Trophoblast cell (in vitro differentiated cells and primary cell): ENCODE measurements around the gene SERPINC1.
A peak's percentile ranks its signal among the peaks of the same experiment; 100 is the strongest.

ENCODE experiments used
- DNase-seq, 2 donors: peaks; one replicate each; pipeline ENCODE4 v3.0.0-alpha.2; 2016
- H2AFZ ChIP-seq: 2 replicates; pipeline ENCODE4 v1.6.1; 2013; ENCODE audit warnings: low read length, moderate library complexity, mild to moderate bottlenecking; ENCODE audit not compliant: insufficient read depth, poor library complexity
- H2AK5ac ChIP-seq: 2 replicates; pipeline ENCODE4 v1.6.1; 2013; ENCODE audit warnings: mild to moderate bottlenecking, low read length
- H2BK120ac ChIP-seq: 2 replicates; pipeline ENCODE4 v1.6.1; 2013; ENCODE audit warnings: low read length, mild to moderate bottlenecking, moderate library complexity; ENCODE audit not compliant: insufficient read depth, poor library complexity
- H2BK12ac ChIP-seq: 2 replicates; pipeline ENCODE4 v1.6.1; 2013; ENCODE audit warnings: mild to moderate bottlenecking, low read length, moderate library complexity
- H2BK5ac ChIP-seq: 2 replicates; pipeline ENCODE4 v1.6.1; 2013; ENCODE audit warnings: low read length, low read depth, moderate library complexity, mild to moderate bottlenecking; ENCODE audit not compliant: poor library complexity
- H3K14ac ChIP-seq: 2 replicates; pipeline ENCODE4 v1.6.1; 2013; ENCODE audit warnings: mild to moderate bottlenecking, low read length
- H3K18ac ChIP-seq: 2 replicates; pipeline ENCODE4 v1.6.1; 2013; ENCODE audit warnings: mild to moderate bottlenecking, low read length
- H3K23ac ChIP-seq: 2 replicates; pipeline ENCODE4 v1.6.1; 2013; ENCODE audit warnings: low read length
- H3K27ac ChIP-seq: 2 replicates; pipeline ENCODE4 v1.5.1; 2013; ENCODE audit warnings: low read depth, mild to moderate bottlenecking, inconsistent platforms, low read length, moderate library complexity
- H3K27me3 ChIP-seq: 2 replicates; pipeline ENCODE4 v1.6.1; 2013; ENCODE audit warnings: inconsistent platforms, mild to moderate bottlenecking, low read length, moderate library complexity; ENCODE audit not compliant: insufficient read depth
- H3K36me3 ChIP-seq, 2 experiments: 1 replicate in 1 of 2; 2 replicates in 1 of 2; pipeline ENCODE4 v1.6.1; 2013; ENCODE audit warnings: low read length in 2 of 2, mild to moderate bottlenecking in 2 of 2, moderate library complexity in 1 of 2; ENCODE audit not compliant: insufficient read depth in 2 of 2, control insufficient read depth in 1 of 2
- H3K4ac ChIP-seq: 2 replicates; pipeline ENCODE4 v1.6.1; 2013; ENCODE audit warnings: low read depth, mild to moderate bottlenecking, low read length, moderate library complexity
- H3K4me1 ChIP-seq, 2 experiments: 1 replicate in 1 of 2; 2 replicates in 1 of 2; pipeline ENCODE4 v1.6.1; 2013; ENCODE audit warnings: low read length in 2 of 2, mild to moderate bottlenecking in 2 of 2, moderate library complexity in 1 of 2; ENCODE audit not compliant: insufficient read depth in 2 of 2, control insufficient read depth in 1 of 2
- H3K4me2 ChIP-seq: 2 replicates; pipeline ENCODE4 v1.6.1; 2013; ENCODE audit warnings: inconsistent platforms, mild to moderate bottlenecking, low read length, moderate library complexity
- H3K4me3 ChIP-seq: 2 replicates; pipeline ENCODE4 v1.5.1; 2013; ENCODE audit warnings: mild to moderate bottlenecking, low read depth, low read length, inconsistent platforms
- H3K79me1 ChIP-seq: one replicate; pipeline ENCODE4 v1.6.1; 2013; ENCODE audit warnings: low read length
- H3K79me2 ChIP-seq: 2 replicates; pipeline ENCODE4 v1.6.1; 2013; ENCODE audit warnings: low read length, mild to moderate bottlenecking; ENCODE audit not compliant: control insufficient read depth, insufficient read depth, poor library complexity
- H3K9ac ChIP-seq: 2 replicates; pipeline ENCODE4 v1.6.1; 2013; ENCODE audit warnings: mild to moderate bottlenecking, low read length
- H3K9me3 ChIP-seq: 2 replicates; pipeline ENCODE4 v1.6.1; 2013; ENCODE audit warnings: low read depth, mild to moderate bottlenecking, control low read depth, inconsistent platforms, low read length; ENCODE audit not compliant: insufficient read depth
- H4K12ac ChIP-seq: 2 replicates; pipeline ENCODE4 v1.6.1; 2013; ENCODE audit warnings: low read depth, mild to moderate bottlenecking, low read length, moderate library complexity
- H4K8ac ChIP-seq: 2 replicates; pipeline ENCODE4 v1.6.1; 2013; ENCODE audit warnings: low read depth, mild to moderate bottlenecking, low read length, moderate library complexity
- H4K91ac ChIP-seq: one replicate; pipeline ENCODE4 v1.6.1; 2013; ENCODE audit warnings: low read depth, mild to moderate bottlenecking, low read length, moderate library complexity
- WGBS: extraction: QIAGEN DNeasy Blood & Tissue Kit; methylation state at CpG from one replicate; pipeline ENCODE4 v1.1.7; 2013; ENCODE audit warnings: missing lambda C conversion rate; ENCODE audit not compliant: insufficient read length, insufficient coverage; ENCODE audit errors: extremely low coverage; 5-methylcytosine and 5-hydroxymethylcytosine counted together

SERPINC1 gene

DNA sequence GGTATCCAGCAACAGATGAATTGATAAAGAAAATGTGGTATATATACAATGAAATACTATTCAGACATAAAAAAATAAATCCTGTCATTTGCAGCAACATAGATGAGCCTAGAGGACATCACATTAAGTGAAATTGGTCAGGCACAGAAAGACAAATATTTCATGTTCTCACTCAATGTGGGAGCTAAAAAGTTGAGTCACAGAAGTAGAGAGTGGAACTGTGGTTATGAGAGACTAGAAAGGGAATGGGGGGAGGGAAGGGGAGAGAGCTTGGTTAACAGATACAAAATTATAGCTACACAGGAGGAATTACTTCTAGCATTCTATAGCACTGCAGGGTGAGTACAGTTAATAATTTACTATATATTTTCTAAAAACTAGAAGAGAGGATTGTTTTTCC is 37.1 kb upstream of the SERPINC1 start:
- H2BK12ac ChIP-seq: no peak overlapping the region
- no peaks in the 10 kb centered on the region for H3K79me1 ChIP-seq
- H2BK120ac ChIP-seq: no peak overlapping the region
- no peak overlapping the region for H3K23ac ChIP-seq
- no peak overlapping the region for H4K8ac ChIP-seq
- H3K9me3 ChIP-seq: no peaks in the 10 kb centered on the region
- H3K36me3 ChIP-seq: peaks cover 28 to 35% of the 10 kb centered on the region in 2 experiments
- H2BK5ac ChIP-seq: no peak overlapping the region
- no peak overlapping the region for H3K4ac ChIP-seq
- no peak overlapping the region for H3K4me3 ChIP-seq
- H3K9ac ChIP-seq: no peak overlapping the region
- H3K18ac ChIP-seq: no peak overlapping the region
- H4K12ac ChIP-seq: no peak overlapping the region
- no peaks in the 10 kb centered on the region for H3K27me3 ChIP-seq
- no peaks in the 10 kb centered on the region for H3K4me1 ChIP-seq
- no peaks in the 10 kb centered on the region for H3K79me2 ChIP-seq
- no peak overlapping the region for H4K91ac ChIP-seq
- H2AK5ac ChIP-seq: no peak overlapping the region
- DNase-seq: no peak
- no peak overlapping the region for H3K14ac ChIP-seq
- H2AFZ ChIP-seq: no peak overlapping the region
- H3K4me2 ChIP-seq: no peak overlapping the region
- no peak overlapping the region for H3K27ac ChIP-seq

DNA sequence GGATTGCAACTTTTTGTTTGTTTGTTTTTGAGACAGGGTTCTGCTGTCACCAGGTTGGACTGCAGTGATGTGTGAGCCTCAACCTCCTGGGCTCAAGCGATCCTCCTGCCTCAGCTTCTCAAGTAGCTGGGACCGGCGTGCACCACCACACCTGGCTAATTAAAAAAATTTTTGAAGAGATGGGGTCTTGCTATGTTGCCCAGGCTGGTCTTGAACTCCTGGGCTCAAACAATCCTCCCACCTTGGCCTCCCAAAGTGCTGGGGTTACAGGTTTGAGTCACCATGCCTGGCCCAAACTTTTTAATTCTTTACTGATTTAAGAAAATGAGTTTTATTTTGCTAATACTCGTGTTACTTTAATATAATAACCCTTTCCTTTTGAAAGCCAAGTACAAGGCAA is 31.5 kb upstream of the SERPINC1 start:
- Histone ChIP-seq H3K14ac (no peak overlapping the region), H3K4ac (no peak overlapping the region), H2BK120ac (no peak overlapping the region), H3K79me2 (no peaks in the 10 kb centered on the region), H4K12ac (no peak overlapping the region), H4K91ac (no peak overlapping the region), H3K36me3 (peaks cover 27 to 40% of the 10 kb centered on the region in 2 experiments), H3K4me1 (no peaks in the 10 kb centered on the region), H2AFZ (no peak overlapping the region), H3K27ac (no peak overlapping the region), H4K8ac (no peak overlapping the region), H3K27me3 (no peaks in the 10 kb centered on the region), H3K4me2 (no peak overlapping the region), H2BK12ac (no peak overlapping the region), H3K79me1 (no peaks in the 10 kb centered on the region), H3K18ac (no peak overlapping the region), H3K9ac (no peak overlapping the region), H3K4me3 (no peak overlapping the region), H3K23ac (no peak overlapping the region), H2AK5ac (no peak overlapping the region), H2BK5ac (no peak overlapping the region), H3K9me3 (no peaks in the 10 kb centered on the region)
- WGBS: no CpG with 5 or more reads among the region's 4 CpGs
- DNase-seq: no peak

GRCh38 chr1:173946380-173946921 is 29.3 kb upstream of the SERPINC1 start:
- Histone ChIP-seq H3K4me1 (no peaks in the 10 kb centered on the region), H4K12ac (no peak overlapping the region)

DNA sequence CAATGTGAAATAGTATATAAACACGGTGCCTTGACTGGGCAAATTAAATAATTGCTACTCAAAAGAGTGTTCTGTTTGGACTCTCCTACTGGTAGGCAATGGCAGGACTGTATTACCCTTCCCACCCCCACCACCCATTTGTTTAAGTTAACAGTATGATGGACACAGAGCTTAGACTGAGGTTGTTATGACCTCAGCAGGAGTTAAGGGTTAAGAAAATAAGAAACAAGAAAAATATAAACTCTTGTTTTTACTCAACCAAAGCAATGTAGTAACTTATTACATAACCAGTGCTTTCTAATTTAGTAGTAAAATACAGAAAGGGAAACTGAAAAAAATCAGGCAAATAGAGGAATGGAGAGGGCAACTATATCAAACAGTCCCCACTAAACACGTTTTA is 19.9 kb upstream of the SERPINC1 start:
- Histone ChIP-seq H2BK5ac (no peak overlapping the region), H3K4me1 (no peaks in the 10 kb centered on the region), H3K36me3 (peaks cover 13 to 15% of the 10 kb centered on the region in 2 experiments), H3K9ac (no peak overlapping the region), H2AK5ac (no peak overlapping the region), H4K12ac (no peak overlapping the region), H3K23ac (no peak overlapping the region), H4K91ac (no peak overlapping the region), H3K14ac (no peak overlapping the region), H3K4ac (no peak overlapping the region), H3K27ac (no peak overlapping the region), H3K4me2 (no peak overlapping the region), H4K8ac (no peak overlapping the region), H2BK120ac (no peak overlapping the region), H3K18ac (no peak overlapping the region), H3K79me1 (no peaks in the 10 kb centered on the region), H3K27me3 (no peaks in the 10 kb centered on the region), H2BK12ac (no peak overlapping the region), H3K79me2 (no peaks in the 10 kb centered on the region), H2AFZ (no peak overlapping the region), H3K4me3 (no peak overlapping the region), H3K9me3 (no peaks in the 10 kb centered on the region)
- WGBS: no CpG with 5 or more reads among the region's 2 CpGs
- DNase-seq: no peak

More at GRCh38 chr1:173946380-173946921, 29.3 kb upstream of the SERPINC1 start:
- no peak overlapping the region for H2BK12ac ChIP-seq
- no peak overlapping the region for H3K4me3 ChIP-seq
- H3K9ac ChIP-seq: no peak overlapping the region
- H3K27me3 ChIP-seq: no peaks in the 10 kb centered on the region
- no peak overlapping the region for H2BK5ac ChIP-seq
- H3K9me3 ChIP-seq: no peaks in the 10 kb centered on the region
- H3K23ac ChIP-seq: no peak overlapping the region
- peaks cover 32 to 44% of the 10 kb centered on the region in 2 experiments for H3K36me3 ChIP-seq
- H3K14ac ChIP-seq: no peak overlapping the region
- H3K27ac ChIP-seq: no peak overlapping the region
- H2AK5ac ChIP-seq: no peak overlapping the region
- H3K18ac ChIP-seq: no peak overlapping the region
- no peak overlapping the region for H3K4ac ChIP-seq
- no peak overlapping the region for H4K8ac ChIP-seq
- H3K79me2 ChIP-seq: no peaks in the 10 kb centered on the region
- peak in 1 of 2 donors; percentile 33 for DNase-seq
- H2AFZ ChIP-seq: no peak overlapping the region
- no peak overlapping the region for H4K91ac ChIP-seq
- no CpG with 5 or more reads among the region's 4 CpGs for WGBS
- H3K79me1 ChIP-seq: no peaks in the 10 kb centered on the region
- no peak overlapping the region for H3K4me2 ChIP-seq
- no peak overlapping the region for H2BK120ac ChIP-seq
